GM12865 (cell line): ENCODE measurements around the gene PYCR2.
"Not testable (repeated sequence)": the region's sequence is repeated elsewhere in the genome, so short reads cannot be mapped to it uniquely, and the experiment has no call there.

Experiments used
- DNase-seq: peaks from one replicate; pipeline ENCODE4 v3.0.0; 2010; ENCODE audit warnings: low read depth
- H3K4me3 ChIP-seq: 2 replicates; pipeline ENCODE4 v1.5.1; 2011; ENCODE audit warnings: mild to moderate bottlenecking, low read depth, low read length, control low read depth
- TF ChIP-seq, protein P1 (sequence below): IDR thresholded peaks from 2 replicates; pipeline ENCODE4 v1.5.1; 2011; ENCODE audit warnings: low read length, control low read depth, low read depth, inconsistent platforms; ENCODE audit not compliant: insufficient read depth; ENCODE audit errors: missing control alignments

Gene PYCR2

DNA sequence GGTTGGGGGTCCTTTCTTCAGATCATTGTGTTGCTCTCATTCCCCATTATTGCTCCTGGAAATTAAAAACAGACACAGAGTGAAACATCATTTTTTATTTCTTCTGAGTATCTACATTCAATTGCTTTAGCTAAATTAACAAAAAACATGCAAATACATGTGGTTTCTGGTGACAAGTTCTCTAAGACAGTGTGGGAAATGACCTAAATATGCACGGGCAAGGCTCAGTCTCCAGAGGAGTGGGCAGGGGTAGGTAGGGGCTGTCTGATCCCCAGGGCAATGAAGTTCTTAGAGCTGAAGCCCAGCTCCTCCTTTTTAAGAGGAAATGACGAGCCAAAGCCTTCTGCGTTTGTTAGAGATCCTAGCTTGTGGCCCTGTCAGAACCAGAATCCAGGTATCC lies 12.5 kb upstream of the PYCR2 start:
- TF ChIP-seq, protein P1, sequence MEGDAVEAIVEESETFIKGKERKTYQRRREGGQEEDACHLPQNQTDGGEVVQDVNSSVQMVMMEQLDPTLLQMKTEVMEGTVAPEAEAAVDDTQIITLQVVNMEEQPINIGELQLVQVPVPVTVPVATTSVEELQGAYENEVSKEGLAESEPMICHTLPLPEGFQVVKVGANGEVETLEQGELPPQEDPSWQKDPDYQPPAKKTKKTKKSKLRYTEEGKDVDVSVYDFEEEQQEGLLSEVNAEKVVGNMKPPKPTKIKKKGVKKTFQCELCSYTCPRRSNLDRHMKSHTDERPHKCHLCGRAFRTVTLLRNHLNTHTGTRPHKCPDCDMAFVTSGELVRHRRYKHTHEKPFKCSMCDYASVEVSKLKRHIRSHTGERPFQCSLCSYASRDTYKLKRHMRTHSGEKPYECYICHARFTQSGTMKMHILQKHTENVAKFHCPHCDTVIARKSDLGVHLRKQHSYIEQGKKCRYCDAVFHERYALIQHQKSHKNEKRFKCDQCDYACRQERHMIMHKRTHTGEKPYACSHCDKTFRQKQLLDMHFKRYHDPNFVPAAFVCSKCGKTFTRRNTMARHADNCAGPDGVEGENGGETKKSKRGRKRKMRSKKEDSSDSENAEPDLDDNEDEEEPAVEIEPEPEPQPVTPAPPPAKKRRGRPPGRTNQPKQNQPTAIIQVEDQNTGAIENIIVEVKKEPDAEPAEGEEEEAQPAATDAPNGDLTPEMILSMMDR: no peak
- DNase-seq: no peak
- no peak overlapping the region for H3K4me3 ChIP-seq

DNA sequence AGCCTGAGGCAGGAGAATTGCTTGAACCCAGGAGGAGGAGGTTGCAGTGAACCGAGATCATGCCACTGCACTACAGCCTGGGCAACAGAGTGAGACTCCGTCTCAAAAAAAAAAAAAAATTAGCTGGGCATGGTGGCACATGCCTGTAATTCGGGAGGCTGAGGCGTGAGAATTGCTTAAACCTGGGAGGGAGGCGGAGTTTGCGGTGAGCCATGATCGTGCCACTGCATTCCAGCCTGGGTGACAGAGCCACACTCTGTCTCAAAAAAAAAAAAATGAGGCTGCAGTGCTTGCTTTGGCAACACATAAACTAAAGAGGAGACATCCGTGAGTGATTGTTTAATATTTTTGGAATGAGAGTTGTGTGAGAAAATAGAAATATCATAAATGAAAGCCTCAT lies 12.0 kb upstream of the PYCR2 start:
- DNase-seq: not testable (repeated sequence)

DNA sequence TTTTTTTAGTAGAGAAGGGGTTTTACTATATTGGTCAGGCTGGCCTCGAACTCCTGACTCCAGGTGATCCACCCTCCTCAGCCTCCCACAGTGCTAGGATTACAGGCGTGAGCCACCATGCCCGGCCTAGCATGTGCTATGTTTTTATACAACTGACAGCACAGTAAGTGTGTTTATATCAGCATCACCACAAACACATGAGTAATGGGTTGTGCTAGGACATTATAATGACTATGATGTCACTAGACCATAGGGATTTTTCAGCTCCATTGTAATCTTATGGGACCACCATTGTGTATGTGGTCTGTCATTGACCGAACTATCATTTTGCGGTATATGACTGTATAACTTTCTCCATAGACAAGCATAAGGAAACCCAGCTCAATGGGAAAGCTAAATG lies 10.7 kb upstream of the PYCR2 start:
- no peak for DNase-seq
- TF ChIP-seq, protein P1: no peak
- H3K4me3 ChIP-seq: no peak overlapping the region

More for the DNA sequence above, 12.0 kb upstream of the PYCR2 start:
- not testable (repeated sequence) for H3K4me3 ChIP-seq

DNA sequence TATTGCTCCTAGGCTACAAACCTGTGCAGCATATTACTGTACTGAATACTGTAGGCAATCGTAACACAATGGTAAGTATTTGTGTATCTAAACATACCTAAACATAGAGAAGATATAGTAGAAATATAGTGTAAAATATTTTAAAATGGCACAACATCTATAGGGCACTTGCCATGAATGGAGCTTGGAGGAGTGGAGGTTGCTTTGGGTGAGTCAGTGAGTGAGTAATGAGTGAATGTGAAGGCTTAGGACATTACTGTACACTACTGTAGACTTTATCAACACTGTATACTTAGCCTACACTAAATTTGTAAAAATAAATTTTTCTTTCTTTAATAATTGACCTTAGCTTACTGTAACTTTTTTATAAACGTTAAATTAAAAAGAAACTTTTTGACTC lies 9.0 kb upstream of the PYCR2 start:
- no peak for DNase-seq

DNA sequence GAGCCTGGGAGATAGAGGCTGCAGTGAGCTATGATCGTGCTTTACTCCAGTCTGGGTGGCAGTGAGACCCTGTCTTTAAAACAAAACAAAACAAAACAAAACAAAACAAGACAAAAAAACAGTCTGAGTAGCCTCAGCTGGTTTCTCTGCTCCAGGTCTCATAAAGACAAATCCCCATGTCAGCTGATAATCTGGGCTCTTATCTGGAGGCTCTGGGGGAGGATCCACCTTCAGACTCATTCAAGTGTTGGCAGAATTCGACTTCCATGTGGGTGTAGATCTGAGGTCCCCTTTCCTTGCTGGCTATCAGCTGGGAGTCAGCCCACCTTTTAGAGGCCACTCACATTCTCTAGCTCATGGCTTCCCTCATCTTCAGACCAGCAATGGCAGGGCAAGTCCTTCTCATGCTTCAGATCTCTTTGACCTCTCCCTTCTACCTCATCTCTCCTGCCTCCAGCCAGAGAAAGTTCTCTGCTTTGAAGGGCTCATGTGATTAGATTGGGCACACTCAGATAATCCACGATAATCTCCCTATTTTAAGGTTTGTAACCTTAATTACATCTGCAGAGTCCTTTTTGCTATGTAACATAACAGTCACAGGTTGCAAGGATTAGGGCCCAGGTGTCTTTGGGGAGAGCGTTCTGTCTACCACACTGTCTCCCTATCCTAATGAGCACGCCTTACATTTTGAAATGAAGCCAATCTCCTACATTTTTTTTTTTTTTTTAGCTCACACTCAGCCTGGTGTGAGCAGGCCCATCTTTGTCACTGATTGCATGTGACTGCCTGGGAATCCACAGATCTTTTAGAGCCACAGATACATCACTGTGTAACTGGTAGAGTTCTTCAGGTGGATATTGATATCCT lies 7.5 kb upstream of the PYCR2 start:
- no peak for DNase-seq
- TF ChIP-seq, protein P1: no peak
- H3K4me3 ChIP-seq: no peak overlapping the region

More for the DNA sequence above, 9.0 kb upstream of the PYCR2 start:
- TF ChIP-seq, protein P1: no peak
- H3K4me3 ChIP-seq: no peak overlapping the region

- no peak overlapping the region for H3K4me3 ChIP-seq
- TF ChIP-seq, protein P1: no peak
- no peak for DNase-seq
Measured at GRCh38 chr1:225930566-225930965, 6.5 kb upstream of the PYCR2 start.

DNA sequence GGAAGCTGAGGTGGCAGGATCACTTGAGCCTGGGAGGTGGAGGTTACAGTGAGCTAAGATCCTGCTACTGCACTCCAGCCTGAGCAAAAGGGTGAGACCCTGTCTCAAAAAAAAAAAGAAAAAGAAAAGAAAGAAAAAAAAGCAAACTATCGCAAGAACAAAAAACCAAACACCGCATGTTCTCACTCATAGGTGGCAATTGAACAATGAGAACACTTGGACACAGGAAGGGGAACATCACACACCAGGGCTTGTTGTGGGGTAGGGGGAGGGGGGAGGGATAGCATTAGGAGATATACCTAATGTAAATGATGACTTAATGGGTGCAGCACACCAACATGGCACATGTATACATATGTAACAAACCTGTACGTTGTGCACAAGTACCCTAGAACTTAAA lies 5.4 kb upstream of the PYCR2 start:
- H3K4me3 ChIP-seq, DNase-seq: not testable (repeated sequence)
